Measurements from ENCODE around the gene SLBP.
"Not testable (repeated sequence)": the region's sequence is repeated elsewhere in the genome, so short reads cannot be mapped to it uniquely, and the experiment has no call there.

Gene SLBP

DNA sequence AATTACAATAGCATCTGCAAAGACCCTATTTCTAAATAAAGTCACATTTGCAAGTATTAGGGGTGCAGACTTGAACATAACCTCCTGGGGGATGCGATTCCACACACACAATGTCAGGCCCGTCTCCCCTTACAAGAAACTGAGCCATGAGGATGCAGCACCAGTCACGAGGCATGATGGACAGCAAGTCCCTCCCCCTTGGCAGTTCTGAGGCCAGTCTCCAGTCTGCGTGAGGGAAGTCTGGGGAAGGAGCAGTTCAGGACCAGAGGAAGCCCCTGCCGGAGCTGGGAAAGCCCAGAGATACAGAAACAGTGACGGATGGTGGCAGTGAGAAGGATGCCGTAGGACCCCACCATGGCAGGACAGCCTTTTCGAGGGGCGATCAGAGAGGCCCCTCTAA, 37.4 kb downstream of the SLBP start:
- TF ChIP-seq, protein P1, sequence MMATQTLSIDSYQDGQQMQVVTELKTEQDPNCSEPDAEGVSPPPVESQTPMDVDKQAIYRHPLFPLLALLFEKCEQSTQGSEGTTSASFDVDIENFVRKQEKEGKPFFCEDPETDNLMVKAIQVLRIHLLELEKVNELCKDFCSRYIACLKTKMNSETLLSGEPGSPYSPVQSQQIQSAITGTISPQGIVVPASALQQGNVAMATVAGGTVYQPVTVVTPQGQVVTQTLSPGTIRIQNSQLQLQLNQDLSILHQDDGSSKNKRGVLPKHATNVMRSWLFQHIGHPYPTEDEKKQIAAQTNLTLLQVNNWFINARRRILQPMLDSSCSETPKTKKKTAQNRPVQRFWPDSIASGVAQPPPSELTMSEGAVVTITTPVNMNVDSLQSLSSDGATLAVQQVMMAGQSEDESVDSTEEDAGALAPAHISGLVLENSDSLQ (IDR thresholded peaks at IDR 0.05): peak; percentile 39; the same call in 1 of the 2 replicates
- TF ChIP-seq FOXM1 (IDR thresholded peaks at IDR 0.05; ENCODE audit: borderline replicate concordance) (no peak), ELF4 (IDR thresholded peaks at IDR 0.05) (no peak), ARNT (IDR thresholded peaks at IDR 0.05) (no peak)
- CTCF ChIA-PET: interaction anchor here (1.0 kb wide), 1 partner anchor 19 kb away, joined by 3 read pairs; no protein-coding TSS in a partner anchor
- no peak for DNase-seq (ENCODE audit: extremely low spot score)
- POLR2A ChIA-PET: no interaction called here

DNA sequence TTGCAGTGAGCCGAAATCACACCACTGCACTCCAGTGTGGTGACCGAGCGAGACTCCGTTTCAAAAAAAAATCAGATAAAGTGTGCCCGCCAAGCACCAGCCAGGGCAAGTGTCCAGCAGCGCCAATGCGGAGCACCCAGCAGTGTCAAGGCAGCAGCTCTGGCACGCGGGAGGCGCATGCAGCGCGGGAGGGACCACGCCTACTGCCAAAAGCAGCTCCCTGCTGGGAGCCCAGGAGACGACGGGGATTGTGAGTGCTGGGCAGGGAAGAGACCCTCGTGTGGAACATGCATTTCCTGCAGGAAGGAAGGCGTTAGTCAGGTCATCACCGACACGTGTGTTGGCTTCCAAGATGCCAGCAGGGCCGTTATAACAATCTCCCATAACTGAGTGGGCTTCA, 38.4 kb downstream of the SLBP start:
- DNase-seq (ENCODE audit: extremely low spot score): no peak
- CTCF ChIA-PET: no interaction called here
- TF ChIP-seq SUZ12 (IDR thresholded peaks at IDR 0.05): no peak
- TF ChIP-seq FOXK2 (IDR thresholded peaks at IDR 0.05): no peak
- TF ChIP-seq BHLHE40 (IDR thresholded peaks at IDR 0.05; ENCODE audit: borderline replicate concordance): no peak
- no peak for TF ChIP-seq SP1 (IDR thresholded peaks at IDR 0.05)
- TF ChIP-seq CTBP1 (IDR thresholded peaks at IDR 0.05; ENCODE audit: borderline replicate concordance): no peak
- POLR2A ChIA-PET: no interaction called here

DNA sequence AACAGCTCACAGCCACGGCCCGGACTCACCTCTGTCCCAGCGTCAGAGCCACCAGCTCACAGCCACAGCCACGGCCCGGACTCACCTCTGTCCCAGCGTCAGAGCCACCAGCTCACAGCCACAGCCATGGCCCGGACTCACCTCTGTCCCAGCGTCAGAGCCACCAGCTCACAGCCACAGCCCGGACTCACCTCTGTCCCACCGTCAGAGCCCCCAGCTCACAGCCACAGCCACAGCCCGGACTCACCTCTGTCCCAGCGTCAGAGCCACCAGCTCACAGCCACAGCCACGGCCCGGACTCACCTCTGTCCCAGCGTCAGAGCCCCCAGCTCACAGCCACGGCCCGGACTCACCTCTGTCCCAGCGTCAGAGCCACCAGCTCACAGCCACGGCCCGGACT, 41.1 kb downstream of the SLBP start:
- ChIA-PET POLR2A (interaction anchor here (2.1 kb wide), 1 partner anchor 13 kb away, joined by 5 read pairs; the partner anchor contains the start of gene FAM53A), CTCF (interaction anchor here (1.1 kb wide), 1 partner anchor 22 kb away, joined by 3 read pairs; no protein-coding TSS in a partner anchor)
- DNase-seq (ENCODE audit: extremely low spot score): not testable (repeated sequence)

DNA sequence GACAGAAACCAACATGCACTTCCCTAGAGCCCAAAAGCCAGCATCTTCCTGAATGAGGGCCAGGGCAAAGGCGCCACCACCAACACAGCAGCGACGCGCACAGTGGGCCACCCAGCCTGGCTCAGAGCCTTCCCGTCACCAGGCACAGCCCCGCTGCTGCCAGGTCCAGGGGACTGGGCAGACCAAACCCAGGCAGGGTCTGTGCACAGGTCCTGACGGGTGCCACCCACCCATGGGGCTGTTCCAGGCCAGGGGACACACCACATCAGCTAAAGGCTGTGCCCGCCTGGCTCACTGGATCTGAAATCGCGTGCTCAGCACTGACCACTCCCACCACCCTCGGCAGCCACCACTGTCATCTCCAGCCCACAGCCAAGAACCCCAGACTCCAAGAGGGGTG, 41.8 kb downstream of the SLBP start:
- ChIA-PET CTCF (interaction anchor here (0.6 kb wide), 1 partner anchor 318 kb away, joined by 3 read pairs; no protein-coding TSS in a partner anchor), POLR2A (interaction anchor here (2.1 kb wide), 1 partner anchor 13 kb away, joined by 5 read pairs; the partner anchor contains the start of gene FAM53A)
- TF ChIP-seq SUZ12 (IDR thresholded peaks at IDR 0.05) (no peak), FOXK2 (IDR thresholded peaks at IDR 0.05) (no peak), FOXA1 (IDR thresholded peaks at IDR 0.05) (no peak), HDGF (IDR thresholded peaks at IDR 0.05; ENCODE audit: borderline replicate concordance) (no peak), SP1 (IDR thresholded peaks at IDR 0.05) (no peak), ELF4 (IDR thresholded peaks at IDR 0.05) (no peak), ZNF384 (IDR thresholded peaks at IDR 0.05) (no peak)
- DNase-seq (ENCODE audit: extremely low spot score): no peak

DNA sequence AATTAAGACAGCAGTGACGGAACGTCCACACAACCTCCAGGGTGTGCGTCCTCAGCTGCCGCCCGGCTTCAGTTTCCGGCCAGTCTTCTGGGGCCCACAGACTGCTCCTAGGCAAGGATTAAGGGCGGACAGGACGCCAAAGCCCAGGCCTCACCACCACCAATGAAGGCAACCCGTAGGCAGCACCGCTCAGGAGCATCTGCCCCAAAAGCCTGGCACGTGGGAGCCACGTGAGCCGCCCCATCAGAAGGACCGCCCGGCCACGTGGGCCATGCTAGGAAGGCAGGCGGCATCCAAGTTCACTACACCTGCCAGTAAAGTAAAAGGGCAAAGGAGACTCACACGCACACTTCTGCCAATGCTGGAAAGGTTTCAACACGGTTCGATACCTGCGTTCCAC, 42.3 kb downstream of the SLBP start:
- no peak for DNase-seq (ENCODE audit: extremely low spot score)
- CTCF ChIA-PET: no interaction called here
- TF ChIP-seq FOXA1 (IDR thresholded peaks at IDR 0.05) (no peak), BHLHE40 (IDR thresholded peaks at IDR 0.05; ENCODE audit: borderline replicate concordance) (no peak), SP1 (IDR thresholded peaks at IDR 0.05) (no peak)
- POLR2A ChIA-PET: interaction anchor here (2.1 kb wide), 1 partner anchor 14 kb away, joined by 5 read pairs; the partner anchor contains the start of gene FAM53A

DNA sequence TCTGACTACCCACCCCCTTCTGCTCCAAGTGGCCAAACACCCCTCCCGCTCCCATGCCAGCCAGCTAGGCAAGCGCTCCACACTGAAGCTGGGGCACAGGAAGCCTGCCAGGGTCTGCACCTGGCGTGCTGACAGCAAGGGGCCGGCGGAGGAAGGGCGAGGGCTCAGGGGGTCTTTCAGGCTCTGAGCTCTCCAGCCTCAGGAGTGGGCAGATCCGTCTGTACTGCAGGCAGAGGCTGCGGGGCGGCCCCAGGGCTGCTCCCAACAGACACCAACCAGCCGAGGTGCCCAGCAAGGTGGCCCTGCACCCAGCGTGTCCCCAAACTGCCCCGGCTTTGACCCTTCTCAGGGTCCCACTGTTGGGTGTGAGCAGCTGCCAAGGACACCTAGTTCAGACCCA, 42.8 kb downstream of the SLBP start:
- POLR2A ChIA-PET: interaction anchor here (2.1 kb wide), 1 partner anchor 14 kb away, joined by 5 read pairs; the partner anchor contains the start of gene FAM53A
- no peak for DNase-seq (ENCODE audit: extremely low spot score)
- CTCF ChIA-PET: no interaction called here
- TF ChIP-seq L3MBTL2 (conservative IDR thresholded peaks at IDR 0.05) (no peak), FOXM1 (IDR thresholded peaks at IDR 0.05; ENCODE audit: borderline replicate concordance) (no peak), HDGF (IDR thresholded peaks at IDR 0.05; ENCODE audit: borderline replicate concordance) (no peak), ARNT (IDR thresholded peaks at IDR 0.05) (no peak)

DNA sequence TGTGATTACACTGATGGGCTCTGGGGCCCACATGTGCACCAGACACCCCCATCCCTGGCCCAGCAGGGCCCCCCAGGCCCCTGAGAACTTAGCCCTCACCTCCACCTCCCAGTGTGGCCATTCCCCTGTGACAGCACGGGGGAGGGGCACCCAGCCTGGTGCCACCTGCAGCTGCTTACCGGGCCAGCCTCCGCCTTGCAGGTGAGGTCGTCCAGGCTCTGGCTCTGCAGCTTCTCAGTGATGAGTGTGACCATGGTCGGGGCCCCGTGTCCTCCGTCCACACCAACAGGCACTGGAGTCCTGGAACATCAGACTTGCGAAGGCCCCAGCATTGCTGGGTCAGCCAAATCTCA, 43.7 kb downstream of the SLBP start:
- POLR2A ChIA-PET: no interaction called here
- no peak for TF ChIP-seq BHLHE40 (IDR thresholded peaks at IDR 0.05; ENCODE audit: borderline replicate concordance)
- TF ChIP-seq L3MBTL2 (conservative IDR thresholded peaks at IDR 0.05): no peak
- no peak for TF ChIP-seq SP1 (IDR thresholded peaks at IDR 0.05)
- TF ChIP-seq, protein P1 (IDR thresholded peaks at IDR 0.05): no peak
- TF ChIP-seq TARDBP (IDR thresholded peaks at IDR 0.05): no peak
- no peak for TF ChIP-seq CTBP1 (IDR thresholded peaks at IDR 0.05; ENCODE audit: borderline replicate concordance)
- no peak for TF ChIP-seq ARNT (IDR thresholded peaks at IDR 0.05)
- TF ChIP-seq FOXA1 (IDR thresholded peaks at IDR 0.05): no peak
- no peak for TF ChIP-seq ZNF384 (IDR thresholded peaks at IDR 0.05)
- no peak for TF ChIP-seq ELF4 (IDR thresholded peaks at IDR 0.05)
- TF ChIP-seq LEF1 (IDR thresholded peaks at IDR 0.05; ENCODE audit: borderline replicate concordance): no peak
- TF ChIP-seq FOXM1 (IDR thresholded peaks at IDR 0.05; ENCODE audit: borderline replicate concordance): no peak
- TF ChIP-seq NFRKB (IDR thresholded peaks at IDR 0.05): no peak
- TF ChIP-seq FOXK2 (IDR thresholded peaks at IDR 0.05): no peak
- no peak for TF ChIP-seq SUZ12 (IDR thresholded peaks at IDR 0.05)
- no peak for TF ChIP-seq HDGF (IDR thresholded peaks at IDR 0.05; ENCODE audit: borderline replicate concordance)
- no peak for DNase-seq (ENCODE audit: extremely low spot score)
- CTCF ChIA-PET: interaction anchor here (0.7 to 0.9 kb wide), 2 partner anchors 25 to 501 kb away, joined by 3 read pairs; no protein-coding TSS in a partner anchor

DNA sequence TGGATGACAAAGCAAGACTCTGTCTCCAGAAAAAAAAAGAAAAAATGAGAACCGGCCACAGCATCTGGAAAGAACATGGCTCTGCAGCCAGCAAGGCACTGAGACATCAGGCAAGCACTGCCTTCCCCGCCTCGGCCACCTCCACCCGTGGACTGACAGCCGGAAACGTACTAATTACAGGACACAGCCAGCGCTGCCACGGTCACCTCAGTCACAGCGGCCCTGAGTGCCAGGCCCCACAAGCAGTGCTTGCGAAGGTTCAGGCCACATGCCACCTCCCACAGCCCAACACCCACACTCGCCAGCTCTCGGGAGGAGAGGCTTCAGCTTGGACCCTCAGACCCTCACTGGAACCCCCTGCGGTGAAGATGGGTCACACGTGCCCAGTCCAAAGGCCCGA, 44.8 kb downstream of the SLBP start:
- POLR2A ChIA-PET: no interaction called here
- DNase-seq (ENCODE audit: extremely low spot score): no peak
- TF ChIP-seq LEF1 (IDR thresholded peaks at IDR 0.05; ENCODE audit: borderline replicate concordance) (no peak), ZNF384 (IDR thresholded peaks at IDR 0.05) (no peak), ARNT (IDR thresholded peaks at IDR 0.05) (no peak), FOXA1 (IDR thresholded peaks at IDR 0.05) (no peak), FOXM1 (IDR thresholded peaks at IDR 0.05; ENCODE audit: borderline replicate concordance) (no peak), FOXK2 (IDR thresholded peaks at IDR 0.05) (no peak)
- TF ChIP-seq, protein P1 (IDR thresholded peaks at IDR 0.05): no peak
- CTCF ChIA-PET: no interaction called here
